ENCODE results near the gene LARGE2.
"Not testable (repeated sequence)": the region's sequence is repeated elsewhere in the genome, so short reads cannot be mapped to it uniquely, and the experiment has no call there.

LARGE2 gene

DNA sequence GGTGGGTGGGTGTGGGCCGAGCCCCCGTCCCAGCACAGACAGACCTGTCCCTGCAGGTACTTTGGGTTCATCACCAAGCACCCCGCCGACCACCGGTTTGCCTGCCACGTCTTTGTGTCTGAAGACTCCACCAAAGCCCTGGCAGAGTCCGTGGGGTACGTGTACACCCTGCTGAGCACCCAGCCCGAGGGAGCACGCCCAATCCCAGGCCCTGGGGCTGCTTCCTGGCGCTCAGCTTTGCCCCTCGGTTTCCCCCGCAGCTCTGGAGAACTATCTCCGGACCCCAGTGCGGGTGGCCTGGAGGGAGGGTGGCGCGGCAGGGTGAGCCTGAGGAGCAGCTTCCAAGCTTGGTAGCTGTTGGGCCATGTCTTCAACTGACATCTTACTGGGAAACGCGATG lies 17.4 kb upstream of the LARGE2 start:
- ChIA-PET CTCF (interaction anchor here (1.2 kb wide), 1 partner anchor 8 kb away, joined by 4 read pairs; no protein-coding TSS in a partner anchor), POLR2A (no interaction called here)
- DNase-seq (ENCODE audit: extremely low spot score) = no peak
- TF ChIP-seq, protein P1, sequence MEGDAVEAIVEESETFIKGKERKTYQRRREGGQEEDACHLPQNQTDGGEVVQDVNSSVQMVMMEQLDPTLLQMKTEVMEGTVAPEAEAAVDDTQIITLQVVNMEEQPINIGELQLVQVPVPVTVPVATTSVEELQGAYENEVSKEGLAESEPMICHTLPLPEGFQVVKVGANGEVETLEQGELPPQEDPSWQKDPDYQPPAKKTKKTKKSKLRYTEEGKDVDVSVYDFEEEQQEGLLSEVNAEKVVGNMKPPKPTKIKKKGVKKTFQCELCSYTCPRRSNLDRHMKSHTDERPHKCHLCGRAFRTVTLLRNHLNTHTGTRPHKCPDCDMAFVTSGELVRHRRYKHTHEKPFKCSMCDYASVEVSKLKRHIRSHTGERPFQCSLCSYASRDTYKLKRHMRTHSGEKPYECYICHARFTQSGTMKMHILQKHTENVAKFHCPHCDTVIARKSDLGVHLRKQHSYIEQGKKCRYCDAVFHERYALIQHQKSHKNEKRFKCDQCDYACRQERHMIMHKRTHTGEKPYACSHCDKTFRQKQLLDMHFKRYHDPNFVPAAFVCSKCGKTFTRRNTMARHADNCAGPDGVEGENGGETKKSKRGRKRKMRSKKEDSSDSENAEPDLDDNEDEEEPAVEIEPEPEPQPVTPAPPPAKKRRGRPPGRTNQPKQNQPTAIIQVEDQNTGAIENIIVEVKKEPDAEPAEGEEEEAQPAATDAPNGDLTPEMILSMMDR (IDR thresholded peaks at IDR 0.05; ENCODE audit: control extremely low read depth, extremely low read depth, low read depth, missing control alignments) = no peak

DNA sequence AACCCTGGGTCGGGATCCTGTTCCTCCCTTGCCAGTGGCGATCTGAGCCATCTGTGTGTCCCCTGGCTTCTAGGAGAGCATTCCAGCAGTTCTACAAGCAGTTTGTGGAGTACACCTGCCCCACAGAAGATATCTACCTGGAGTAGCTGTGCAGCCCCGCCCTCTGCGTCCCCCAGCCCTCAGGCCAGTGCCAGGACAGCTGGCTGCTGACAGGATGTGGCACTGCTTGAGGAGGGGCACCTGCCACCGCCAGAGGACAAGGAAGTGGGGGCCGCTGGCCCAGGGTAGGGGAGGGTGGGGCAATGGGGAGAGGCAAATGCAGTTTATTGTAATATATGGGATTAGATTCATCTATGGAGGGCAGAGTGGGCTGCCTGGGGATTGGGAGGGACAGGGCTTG lies 16.9 kb upstream of the LARGE2 start:
- DNase-seq (ENCODE audit: extremely low spot score); POLR2A ChIA-PET: not testable (repeated sequence)
- CTCF ChIA-PET = interaction anchor here (1.2 kb wide), 1 partner anchor 8 kb away, joined by 4 read pairs; no protein-coding TSS in a partner anchor

DNA sequence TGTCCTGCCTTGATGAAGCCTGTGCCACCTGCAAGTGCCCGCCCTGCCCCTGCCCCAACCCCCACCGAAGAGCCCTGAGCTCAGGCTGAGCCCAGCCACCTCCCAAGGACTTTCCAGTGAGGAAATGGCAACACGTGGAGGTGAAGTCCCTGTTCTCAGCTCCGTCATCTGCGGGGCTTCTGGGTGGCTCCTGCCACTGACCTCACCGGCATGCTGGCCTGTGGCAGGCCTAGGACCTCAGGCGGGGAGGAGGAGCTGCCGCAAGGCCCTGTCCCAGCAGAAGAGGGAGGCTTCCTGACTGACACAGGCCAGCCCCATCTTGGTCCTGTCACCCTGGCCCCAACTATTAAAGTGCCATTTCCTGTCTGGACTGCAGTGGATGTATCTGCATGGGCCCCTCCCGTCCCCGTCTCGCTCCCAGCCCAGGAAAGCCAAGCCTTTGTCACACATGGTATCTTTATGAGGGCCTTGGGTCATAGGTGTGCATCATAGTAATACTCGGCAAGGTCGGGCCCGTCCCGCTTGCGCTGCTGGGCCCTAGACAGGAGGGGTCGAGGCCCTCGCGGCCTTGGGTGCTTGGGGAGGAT lies 16.3 kb upstream of the LARGE2 start:
- no peak for DNase-seq (ENCODE audit: extremely low spot score)
- TF ChIP-seq, protein P1 (IDR thresholded peaks at IDR 0.05; ENCODE audit: control extremely low read depth, extremely low read depth, low read depth, missing control alignments) = no peak
- CTCF ChIA-PET = interaction anchor here (1.2 kb wide), 1 partner anchor 9 kb away, joined by 4 read pairs; no protein-coding TSS in a partner anchor
- POLR2A ChIA-PET = interaction anchor here (0.6 kb wide), 1 partner anchor 10 kb away, joined by 3 read pairs; no protein-coding TSS in a partner anchor

DNA sequence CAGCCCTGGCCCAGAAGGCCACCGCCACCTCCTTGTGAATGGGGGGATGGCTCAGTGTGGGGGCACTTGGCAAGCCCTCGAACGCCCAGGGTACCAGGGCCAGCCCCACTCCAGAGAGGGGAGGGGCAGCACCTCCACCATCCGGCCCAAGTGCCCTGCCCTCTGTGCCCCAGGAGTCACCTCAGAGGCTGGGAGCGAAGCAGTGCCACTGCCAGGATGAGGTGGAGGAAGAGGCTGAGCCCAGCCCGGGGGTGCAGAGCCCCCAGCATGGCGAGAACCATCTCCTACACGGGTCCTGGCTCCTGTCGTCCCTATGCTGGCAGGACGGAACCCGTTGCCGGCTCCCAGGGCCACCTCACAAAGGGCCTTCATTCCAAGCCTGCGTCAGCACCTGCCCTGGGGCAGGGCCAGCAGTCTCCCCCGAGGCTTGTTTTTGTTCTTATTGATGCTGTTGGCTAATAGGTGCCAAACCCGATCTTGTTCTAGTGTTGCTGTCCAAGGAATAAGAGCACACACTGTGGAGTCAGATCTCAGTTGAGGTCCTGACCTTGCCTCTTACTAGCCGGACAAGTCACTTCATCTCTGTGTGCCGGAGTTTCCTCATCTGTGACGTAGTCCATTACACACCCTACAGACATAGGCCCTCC lies 15.4 kb upstream of the LARGE2 start, which contains the start of gene FREY1:
TSS of gene FREY1 (minus strand) at position 307 of the 647 bp plus-strand sequence. CDS start at position 281, 26 bp downstream.
- no peak for DNase-seq (ENCODE audit: extremely low spot score)
- ChIA-PET CTCF (no interaction called here), POLR2A (no interaction called here)
- TF ChIP-seq, protein P1 (IDR thresholded peaks at IDR 0.05; ENCODE audit: control extremely low read depth, extremely low read depth, low read depth, missing control alignments) = no peak

DNA sequence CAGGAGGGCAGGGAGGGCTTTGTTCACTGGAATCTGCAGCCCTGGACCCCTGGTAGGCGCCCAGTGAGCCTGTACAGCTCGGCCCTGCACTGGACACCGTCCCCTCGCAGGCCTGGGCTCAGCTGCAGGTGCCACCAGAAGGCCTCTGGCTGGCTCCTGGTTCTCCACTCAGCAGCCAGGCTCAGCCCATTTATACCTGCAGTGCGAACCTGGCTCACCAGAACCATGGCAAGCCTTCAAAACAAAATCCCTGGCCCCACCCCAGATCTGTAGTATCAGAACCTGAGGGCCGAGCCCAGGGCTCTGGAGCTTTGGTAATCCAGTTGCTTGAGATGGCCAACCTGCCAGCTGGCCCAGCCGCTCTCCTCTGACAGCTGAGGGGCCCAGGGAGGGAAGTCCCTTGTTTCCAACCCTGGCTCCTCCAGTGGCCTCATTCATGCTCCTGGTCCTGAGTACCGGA lies 14.5 kb upstream of the LARGE2 start:
- DNase-seq (ENCODE audit: extremely low spot score) = no peak
- TF ChIP-seq, protein P1 (IDR thresholded peaks at IDR 0.05; ENCODE audit: control extremely low read depth, extremely low read depth, low read depth, missing control alignments) = no peak
- CTCF ChIA-PET = no interaction called here
- POLR2A ChIA-PET = no interaction called here

DNA sequence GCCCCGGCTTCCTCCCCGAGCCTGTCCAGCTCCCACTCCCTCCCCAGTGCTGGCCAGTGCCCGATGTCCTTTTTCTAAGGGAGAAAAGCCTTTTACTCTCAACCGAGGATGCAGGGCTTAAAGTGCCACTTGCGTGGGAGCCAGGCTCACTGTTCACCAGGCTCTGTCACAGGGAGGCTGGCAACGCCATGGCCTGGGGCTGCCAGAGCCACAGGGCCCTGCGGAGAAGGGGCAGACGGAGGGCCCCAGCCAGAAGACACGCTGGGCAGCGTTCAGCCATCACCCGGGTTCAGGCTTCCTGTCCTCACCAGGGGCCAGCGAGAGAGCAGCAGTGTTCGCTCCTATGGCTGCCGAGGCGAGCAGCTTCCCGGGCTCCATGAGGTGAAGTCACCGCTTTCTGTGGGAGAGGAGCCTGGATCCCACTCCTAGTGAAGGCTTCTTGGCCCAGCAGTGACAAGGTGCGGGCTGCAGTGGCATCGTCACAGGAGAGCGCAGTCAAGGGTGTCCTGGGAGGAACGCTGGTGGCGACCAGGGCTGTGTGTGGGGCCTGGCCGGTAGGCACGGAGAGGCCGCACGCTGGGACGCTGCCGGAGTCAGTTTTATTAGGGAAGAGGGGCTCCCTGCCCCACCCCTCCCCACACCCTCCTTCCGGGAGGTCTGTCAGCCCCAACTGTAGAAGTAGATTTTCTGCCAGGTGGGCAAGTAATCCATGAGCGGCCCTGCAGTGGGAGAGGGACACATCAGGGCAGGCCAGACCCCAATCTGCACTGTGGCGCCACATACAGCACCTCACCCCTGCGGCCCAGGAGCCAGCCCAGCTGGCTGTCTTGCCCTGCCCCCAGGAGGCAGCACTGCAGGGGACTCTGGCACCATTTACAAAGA lies 12.6 kb upstream of the LARGE2 start:
- ChIA-PET POLR2A (interaction anchor here (0.9 kb wide), 1 partner anchor 8 kb away, joined by 3 read pairs; the partner anchor contains the start of gene PEX16), CTCF (interaction anchor here (1.2 kb wide), 1 partner anchor 37 kb away, joined by 3 read pairs; no protein-coding TSS in a partner anchor)
- no peak for DNase-seq (ENCODE audit: extremely low spot score)
- TF ChIP-seq, protein P1 (IDR thresholded peaks at IDR 0.05; ENCODE audit: control extremely low read depth, extremely low read depth, low read depth, missing control alignments) = no peak
